MCF 10A (cell line): ENCODE results near the gene HOXD9. TPM values are rescaled to one million over a fixed set of nuclear protein-coding genes. Genes with fewer than 3 reads are reported as not detected.

ENCODE experiments used
- BruUV-seq: library from RNA; stranded (reverse); fragments of 400-500 nt; replicated peaks from 2 replicates; lab custom pipeline; 2021; lab: Mats Ljungman, UMichigan
- CTCF ChIA-PET: fragments of 300-600 bp; sonication (Branson Sonifier 250); formaldehyde crosslinking; extraction: SDS; loops from one replicate; lab custom pipeline; 2021; ENCODE audit warnings: antibody characterized with exemption, inconsistent platforms; lab: Yijun Ruan, JAX
- POLR2A ChIA-PET: fragments of 300-600, 350-650 bp; sonication (Branson Sonifier 250); formaldehyde crosslinking; extraction: SDS; loops from one replicate; lab custom pipeline; 2020; ENCODE audit warnings: antibody characterized with exemption, inconsistent platforms; lab: Yijun Ruan, JAX
- DNase-seq: peaks from one replicate; pipeline ENCODE4 v3.0.0-alpha.2; 2018; ENCODE audit not compliant: unreplicated experiment
- H3K27ac Mint-ChIP-seq: one replicate; pipeline ENCODE4 v1.8.0; 2022; ENCODE audit warnings: mild to moderate bottlenecking, low read depth, mixed read lengths; ENCODE audit not compliant: unreplicated experiment
- H3K27me3 Mint-ChIP-seq: one replicate; pipeline ENCODE4 v1.8.0; 2022; ENCODE audit warnings: mixed read lengths; ENCODE audit not compliant: insufficient read depth, unreplicated experiment
- H3K36me3 Mint-ChIP-seq: one replicate; pipeline ENCODE4 v1.8.0; 2022; ENCODE audit warnings: mild to moderate bottlenecking, moderate library complexity, mixed read lengths; ENCODE audit not compliant: insufficient read depth, unreplicated experiment
- H3K4me1 Mint-ChIP-seq: one replicate; pipeline ENCODE4 v1.8.0; 2022; ENCODE audit warnings: mixed read lengths; ENCODE audit not compliant: insufficient read depth, unreplicated experiment
- H3K4me3 Mint-ChIP-seq: one replicate; pipeline ENCODE4 v1.8.0; 2022; ENCODE audit warnings: mild to moderate bottlenecking, moderate library complexity, mixed read lengths; ENCODE audit not compliant: unreplicated experiment
- H3K9me3 Mint-ChIP-seq: one replicate; pipeline ENCODE4 v1.8.0; 2022; ENCODE audit warnings: mixed read lengths; ENCODE audit not compliant: unreplicated experiment
- intact Hi-C: fragments of 100-400 bp; cut with micrococcal nuclease; formaldehyde crosslinking; loops from 2 replicates; pipeline ENCODE4 v1.14.1; 2022
- total RNA-seq: library from RNA; stranded (reverse); gene quantifications from 2 replicates; pipeline ENCODE4 v1.2.3, GENCODE V29; 2022
- TF ChIP-seq, protein P1 (sequence below): fragments of 200-600 bp; IDR thresholded peaks from one replicate; pipeline ENCODE4 v1.8.0; 2022; ENCODE audit warnings: antibody characterized with exemption, mild to moderate bottlenecking; ENCODE audit not compliant: unreplicated experiment

Gene HOXD9
- total RNA-seq, 1 experiment from 2014 or later = not detected

DNA sequence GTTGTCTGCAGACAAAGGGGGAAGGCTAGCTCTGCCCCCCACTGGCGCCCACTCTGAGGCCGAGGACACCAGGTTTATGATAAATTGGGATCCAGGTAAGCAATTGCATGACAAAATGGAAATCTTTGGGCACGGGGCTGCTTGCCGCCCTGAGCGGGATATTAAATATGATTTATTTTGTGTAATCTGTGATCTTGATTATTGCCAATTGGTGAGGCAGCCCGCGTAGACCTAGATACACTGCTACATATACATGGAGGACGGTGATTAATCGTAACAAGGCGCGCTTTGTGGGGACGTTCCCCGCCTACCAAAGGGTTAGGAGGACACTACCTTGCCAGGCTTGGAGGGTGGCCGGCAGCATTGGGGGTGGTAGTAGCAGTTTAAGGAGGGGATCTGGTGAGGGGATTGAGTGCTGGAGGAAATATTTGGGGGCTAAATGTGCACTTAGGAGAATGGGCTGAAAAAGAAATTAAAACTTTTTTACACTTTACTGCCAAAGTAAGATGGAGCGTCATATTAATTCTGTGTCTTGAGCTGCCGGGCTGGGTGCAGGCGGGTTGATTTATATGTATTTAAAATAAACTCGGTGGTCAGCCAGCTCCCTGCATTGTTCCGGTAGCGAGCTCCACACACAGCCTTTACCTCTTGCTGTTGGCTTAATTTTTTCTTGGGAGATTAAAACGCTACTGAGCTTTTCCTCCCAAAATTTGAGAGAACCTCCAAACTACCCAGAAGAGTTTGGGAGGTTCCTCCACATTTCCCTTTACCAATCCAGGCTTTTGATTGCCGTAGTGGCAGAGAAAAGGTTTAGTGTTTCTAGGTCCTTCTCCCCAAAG, 38.7 kb downstream of the HOXD9 start:
- POLR2A ChIA-PET = interaction anchor here (0.8 kb wide), 1 partner anchor 1053 kb away, joined by 4 read pairs; no protein-coding TSS in a partner anchor
- Mint-ChIP-seq H3K9me3 (peaks cover 8% of the 10 kb centered on the region), H3K4me3 (no peak overlapping the region), H3K36me3 (no peaks in the 10 kb centered on the region), H3K27me3 (no peaks in the 10 kb centered on the region), H3K27ac (no peak overlapping the region), H3K4me1 (no peaks in the 10 kb centered on the region)
- no TSS peak for BruUV-seq
- intact Hi-C loops = no loop called here
- CTCF ChIA-PET = interaction anchor here (0.7 to 2.6 kb wide), 3 partner anchors 20 to 493 kb away, joined by 3 to 10 read pairs (median 10); no protein-coding TSS in a partner anchor
- TF ChIP-seq, protein P1, sequence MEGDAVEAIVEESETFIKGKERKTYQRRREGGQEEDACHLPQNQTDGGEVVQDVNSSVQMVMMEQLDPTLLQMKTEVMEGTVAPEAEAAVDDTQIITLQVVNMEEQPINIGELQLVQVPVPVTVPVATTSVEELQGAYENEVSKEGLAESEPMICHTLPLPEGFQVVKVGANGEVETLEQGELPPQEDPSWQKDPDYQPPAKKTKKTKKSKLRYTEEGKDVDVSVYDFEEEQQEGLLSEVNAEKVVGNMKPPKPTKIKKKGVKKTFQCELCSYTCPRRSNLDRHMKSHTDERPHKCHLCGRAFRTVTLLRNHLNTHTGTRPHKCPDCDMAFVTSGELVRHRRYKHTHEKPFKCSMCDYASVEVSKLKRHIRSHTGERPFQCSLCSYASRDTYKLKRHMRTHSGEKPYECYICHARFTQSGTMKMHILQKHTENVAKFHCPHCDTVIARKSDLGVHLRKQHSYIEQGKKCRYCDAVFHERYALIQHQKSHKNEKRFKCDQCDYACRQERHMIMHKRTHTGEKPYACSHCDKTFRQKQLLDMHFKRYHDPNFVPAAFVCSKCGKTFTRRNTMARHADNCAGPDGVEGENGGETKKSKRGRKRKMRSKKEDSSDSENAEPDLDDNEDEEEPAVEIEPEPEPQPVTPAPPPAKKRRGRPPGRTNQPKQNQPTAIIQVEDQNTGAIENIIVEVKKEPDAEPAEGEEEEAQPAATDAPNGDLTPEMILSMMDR = no peak
- no peak for DNase-seq

DNA sequence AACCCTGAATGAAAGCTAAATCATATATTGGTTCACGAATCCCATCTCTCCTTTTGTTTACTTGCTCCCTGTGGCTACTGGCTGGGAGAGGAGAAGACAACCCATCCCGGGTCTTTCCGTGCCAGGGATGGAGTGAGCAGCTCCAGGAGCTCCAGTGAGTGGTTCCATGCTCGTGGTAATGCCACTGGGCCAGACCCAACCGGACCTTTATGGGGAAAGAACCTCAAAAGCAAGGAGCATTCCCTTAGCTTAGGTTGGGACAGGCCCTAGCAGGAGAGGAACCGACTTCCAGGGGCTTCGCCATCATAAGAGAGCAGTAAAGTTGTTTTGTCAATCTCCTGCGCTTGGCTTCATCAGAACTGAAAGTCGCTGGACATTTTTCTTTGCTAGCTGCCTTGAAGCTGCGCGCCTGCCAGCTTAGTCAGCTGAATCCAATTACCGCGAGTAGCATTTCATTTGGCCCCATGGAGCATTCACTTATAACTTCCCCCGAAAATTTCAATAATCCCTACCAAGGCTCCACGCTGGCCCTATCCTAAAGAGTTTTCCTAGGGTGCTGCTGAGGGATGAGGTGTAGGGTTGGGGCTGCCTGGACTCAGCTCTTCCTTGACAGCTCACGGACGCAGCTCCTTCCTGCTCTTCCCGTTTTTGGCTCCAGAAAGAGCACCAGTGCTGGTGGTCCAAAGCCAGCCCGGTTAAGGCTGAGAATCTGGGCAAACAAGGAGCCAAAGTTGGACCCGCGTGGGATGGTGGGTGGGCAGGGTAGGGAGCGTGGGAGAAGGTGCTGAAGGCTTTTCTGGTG, 39.5 kb downstream of the HOXD9 start:
- H3K4me3 Mint-ChIP-seq = no peak overlapping the region
- POLR2A ChIA-PET = interaction anchor here (0.8 kb wide), 1 partner anchor 1052 kb away, joined by 4 read pairs; no protein-coding TSS in a partner anchor
- no peaks in the 10 kb centered on the region for H3K27me3 Mint-ChIP-seq
- H3K27ac Mint-ChIP-seq = no peak overlapping the region
- no TSS peak for BruUV-seq
- TF ChIP-seq, protein P1 = no peak
- DNase-seq = no peak
- intact Hi-C loops = no loop called here
- H3K9me3 Mint-ChIP-seq = peaks cover 8% of the 10 kb centered on the region
- H3K4me1 Mint-ChIP-seq = no peaks in the 10 kb centered on the region
- CTCF ChIA-PET = interaction anchor here (0.6 to 2.6 kb wide), 6 partner anchors 21 to 650 kb away, joined by 3 to 10 read pairs (median 4); no protein-coding TSS in a partner anchor
- no peaks in the 10 kb centered on the region for H3K36me3 Mint-ChIP-seq

DNA sequence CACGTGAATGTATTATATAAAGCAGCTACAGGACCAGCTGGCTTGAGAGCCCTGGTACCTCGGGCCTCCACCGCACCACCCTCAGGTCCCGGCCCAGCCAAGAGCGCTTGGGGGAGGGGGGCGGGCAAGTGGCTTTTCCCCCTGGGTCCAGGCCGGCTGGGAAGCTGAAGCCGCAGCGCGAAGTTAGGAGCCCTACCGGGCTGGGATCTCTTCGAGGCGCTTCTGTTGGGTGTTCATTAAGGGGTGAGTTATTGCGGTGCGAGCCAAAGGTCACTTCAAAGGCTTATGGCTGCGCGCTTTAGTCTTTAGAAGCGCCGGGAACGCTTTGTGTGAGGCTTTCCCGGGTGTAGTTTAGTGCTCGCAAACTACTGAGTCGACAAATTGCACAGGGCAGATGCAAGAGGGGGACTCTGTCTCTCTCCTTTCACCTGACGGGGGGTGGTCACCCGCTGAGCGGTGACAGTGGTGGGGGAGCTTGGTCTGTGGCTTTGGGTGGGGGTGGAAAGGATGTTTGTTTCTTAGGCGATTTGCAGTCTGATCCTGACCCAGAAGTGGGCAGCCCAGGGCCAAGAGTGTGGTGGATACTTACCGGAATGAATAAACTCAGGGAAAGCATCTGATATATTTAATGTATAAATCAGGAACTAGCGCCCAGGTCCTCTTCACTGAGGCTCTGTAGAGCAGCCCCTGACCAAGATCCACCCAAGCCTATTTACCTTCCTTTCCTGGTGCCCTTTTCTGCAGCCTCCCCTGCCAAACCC, 40.6 kb downstream of the HOXD9 start:
- CTCF ChIA-PET = interaction anchor here (0.6 to 2.6 kb wide), 4 partner anchors 20 to 391 kb away, joined by 3 to 10 read pairs (median 6); no protein-coding TSS in a partner anchor
- Mint-ChIP-seq H3K27ac (no peak overlapping the region), H3K4me1 (no peaks in the 10 kb centered on the region), H3K27me3 (no peaks in the 10 kb centered on the region), H3K4me3 (no peak overlapping the region), H3K36me3 (no peaks in the 10 kb centered on the region), H3K9me3 (peaks cover 8% of the 10 kb centered on the region)
- no TSS peak for BruUV-seq
- no peak for DNase-seq
- POLR2A ChIA-PET = no interaction called here
- intact Hi-C loops = no loop called here
- TF ChIP-seq, protein P1 = no peak
